ENCODE data around the gene MLLT11.
"Not testable (repeated sequence)": the region's sequence is repeated elsewhere in the genome, so short reads cannot be mapped to it uniquely, and the experiment has no call there.

The MLLT11 gene

DNA sequence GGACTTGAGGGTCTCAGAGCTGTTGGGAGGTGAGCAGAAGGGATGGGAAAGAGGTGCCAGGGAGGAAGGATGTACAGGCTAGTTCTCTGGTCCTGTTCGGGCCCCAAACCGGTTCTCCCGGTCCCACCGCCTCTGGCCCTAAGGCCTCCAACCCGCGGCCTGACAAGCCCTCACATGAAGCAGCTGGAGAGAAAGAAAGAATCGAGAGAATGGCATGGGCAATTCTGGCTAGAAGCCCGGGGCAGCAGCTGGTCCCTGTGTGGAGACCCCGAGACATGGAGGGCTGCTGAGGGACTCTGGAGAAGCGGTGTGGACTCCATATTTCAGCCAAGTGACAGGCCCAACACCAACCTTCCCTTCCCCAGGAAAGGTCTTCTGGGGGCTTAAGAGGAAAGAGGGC, 1.5 kb upstream of the MLLT11 start:
- no peak for DNase-seq

GRCh38 chr1:151059109-151060006, 839 bp upstream of the MLLT11 start, which contains the start of gene CDC42SE1:
Gene CDC42SE1 (minus strand): TSS chr1:151059622. CDS start chr1:151055730, 3,892 bp downstream.
- DNase-seq = peak; percentile 91

GRCh38 chr1:151060657-151061421, 642 bp downstream of the MLLT11 start:
- DNase-seq = no peak

DNA sequence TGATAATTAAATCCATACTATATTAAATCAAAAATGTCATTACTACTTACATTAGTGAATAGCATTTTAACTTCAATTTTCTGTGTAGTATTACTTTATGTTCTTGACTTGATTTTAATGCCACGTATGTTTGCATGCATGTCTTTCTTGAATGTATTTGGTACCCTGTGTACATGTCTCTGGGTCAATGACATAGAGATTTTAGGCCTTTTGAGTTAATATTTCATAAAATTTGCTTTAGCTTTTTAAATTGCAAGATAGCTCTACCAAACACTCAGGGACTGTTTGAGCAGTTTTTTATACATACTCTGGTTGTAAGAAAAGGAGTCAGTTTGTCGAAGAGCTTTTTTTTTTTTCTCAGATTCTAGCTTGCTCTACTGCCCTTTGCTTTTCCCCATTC, 1.5 kb downstream of the MLLT11 start:
- DNase-seq = no peak

DNA sequence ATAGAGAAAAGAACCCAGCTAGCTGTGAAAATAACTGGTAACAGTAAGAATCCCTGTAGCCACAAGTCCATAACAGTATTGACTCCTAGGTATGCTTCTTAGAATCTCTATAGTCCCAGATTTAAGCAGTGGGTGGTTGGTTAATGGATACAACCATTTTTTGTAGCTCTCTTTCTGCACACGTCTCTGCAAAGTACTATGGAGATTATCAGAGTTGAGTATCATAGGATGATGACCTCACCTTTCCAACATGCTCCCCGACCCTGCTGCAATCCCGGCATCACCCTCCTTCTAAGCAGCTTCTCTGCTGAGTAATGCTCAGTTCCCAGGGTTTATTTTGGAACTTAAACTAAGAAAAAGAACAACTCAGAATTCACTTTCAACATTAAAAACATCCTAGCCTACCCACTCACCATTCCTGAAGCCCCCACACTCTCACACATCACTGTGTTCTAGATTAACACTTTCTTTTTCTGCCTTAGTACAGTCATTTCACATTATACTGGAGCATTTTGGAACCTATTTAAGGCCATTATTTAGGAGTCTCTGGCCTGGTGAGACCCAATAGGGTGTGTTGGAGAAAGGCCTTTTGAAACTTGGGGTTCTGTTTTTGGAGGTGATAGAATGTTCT, 2.7 kb downstream of the MLLT11 start:
- no peak for DNase-seq

GRCh38 chr1:151065089-151065645, 5.0 kb downstream of the MLLT11 start:
- no peak for DNase-seq

- DNase-seq = no peak
Observed at GRCh38 chr1:151067185-151067584, 7.0 kb downstream of the MLLT11 start.

DNA sequence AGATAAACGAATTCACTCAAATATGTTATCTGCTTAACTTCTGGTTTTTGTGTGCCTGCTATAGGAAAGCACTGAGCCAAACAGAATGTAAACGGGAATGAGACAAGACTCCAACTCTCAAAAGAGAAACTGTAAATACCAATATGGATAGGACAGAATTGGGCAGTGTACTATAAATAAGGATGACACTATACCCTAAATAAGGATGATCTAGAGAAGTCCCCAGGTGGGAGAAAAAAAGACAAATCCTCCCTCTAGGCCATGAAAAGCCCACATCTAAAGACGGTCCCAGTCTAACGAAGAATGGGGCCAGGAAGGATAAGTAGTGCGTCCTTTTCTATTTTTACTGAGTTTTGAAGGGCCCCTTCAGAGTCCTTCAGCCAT, 8.9 kb downstream of the MLLT11 start:
- no peak for DNase-seq

- peak; percentile 95 for DNase-seq
Observed at GRCh38 chr1:151070474-151071276, 10.5 kb downstream of the MLLT11 start, which contains the start of gene GABPB2. Gene GABPB2 (plus strand): TSS chr1:151070761. CDS start chr1:151088190, 17,429 bp downstream.

DNA sequence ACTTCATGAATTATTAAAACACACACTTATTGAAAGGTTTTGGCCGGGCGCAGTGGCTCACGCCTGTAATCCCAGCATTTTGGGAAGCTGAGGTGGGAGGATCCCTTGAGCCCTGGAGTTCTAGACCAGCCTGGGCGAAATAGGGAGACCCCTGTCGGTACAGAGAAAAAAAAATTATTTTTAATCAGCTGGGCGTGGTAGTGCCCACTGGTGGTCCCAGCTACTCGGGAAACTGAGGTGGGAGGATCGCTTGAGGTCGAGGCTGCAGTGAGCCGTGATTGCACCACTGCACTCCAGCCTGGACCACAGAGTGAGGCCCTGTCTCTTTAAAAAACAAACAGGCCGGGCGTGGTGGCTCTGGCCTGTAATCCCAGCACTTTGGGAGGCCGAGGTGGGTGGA, 12.0 kb downstream of the MLLT11 start:
- no peak for DNase-seq

DNA sequence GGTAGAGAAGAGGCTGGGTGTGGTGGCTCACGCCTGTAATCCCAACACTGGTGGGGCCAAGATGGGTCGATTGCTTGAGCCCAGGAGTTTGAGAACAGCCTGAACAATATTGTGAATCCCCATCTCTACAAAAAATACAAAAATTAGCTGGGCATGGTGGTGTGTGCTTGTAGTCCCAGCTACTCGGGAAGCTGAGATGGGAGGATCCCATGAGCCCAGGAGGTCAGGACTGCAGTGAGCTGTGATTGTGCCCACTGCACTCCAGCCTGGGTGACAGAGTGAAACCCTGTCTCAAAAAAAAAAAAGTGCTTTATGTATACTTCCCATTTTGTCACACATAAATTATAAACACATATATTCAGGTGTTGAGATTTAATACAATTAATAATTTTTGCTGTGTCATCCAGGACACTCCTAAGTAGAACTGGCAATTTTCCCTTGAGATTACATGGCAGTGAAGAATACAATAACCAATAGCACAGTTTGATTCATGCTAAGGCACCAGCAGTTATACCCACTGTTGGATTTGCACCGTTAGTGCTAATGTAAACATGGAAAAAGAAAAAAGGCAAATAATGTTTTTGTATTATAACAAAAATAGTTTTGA, 25.9 kb downstream of the MLLT11 start:
- DNase-seq = no peak

DNA sequence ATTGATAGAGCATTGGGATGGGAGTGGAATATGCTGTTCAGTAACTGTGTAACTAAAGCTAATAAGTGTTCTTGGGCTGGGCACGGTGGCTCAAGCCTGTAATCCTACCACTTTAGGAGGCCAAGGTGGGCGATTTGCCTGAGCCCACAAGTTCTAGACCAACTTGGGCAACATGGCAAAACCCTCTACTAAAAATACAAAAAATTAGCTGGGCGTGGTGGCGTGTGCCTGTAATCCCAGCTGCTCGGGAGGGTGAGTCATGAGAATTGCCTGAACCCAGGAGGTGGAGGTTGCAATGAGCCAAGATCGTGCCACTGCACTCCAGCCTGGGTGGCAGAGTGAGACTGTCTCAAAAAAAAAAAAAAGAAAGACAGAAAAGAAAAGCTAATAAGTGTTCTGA, 37.2 kb downstream of the MLLT11 start:
- not testable (repeated sequence) for DNase-seq

GRCh38 chr1:151098126-151098525, 37.9 kb downstream of the MLLT11 start:
- no peak for DNase-seq

- DNase-seq = no peak
Observed at GRCh38 chr1:151104630-151105029, 44.4 kb downstream of the MLLT11 start.

GRCh38 chr1:151106894-151107293, 46.7 kb downstream of the MLLT11 start:
- DNase-seq = no peak

- no peak for DNase-seq
Observed at GRCh38 chr1:151108331-151108730, 48.1 kb downstream of the MLLT11 start.

DNA sequence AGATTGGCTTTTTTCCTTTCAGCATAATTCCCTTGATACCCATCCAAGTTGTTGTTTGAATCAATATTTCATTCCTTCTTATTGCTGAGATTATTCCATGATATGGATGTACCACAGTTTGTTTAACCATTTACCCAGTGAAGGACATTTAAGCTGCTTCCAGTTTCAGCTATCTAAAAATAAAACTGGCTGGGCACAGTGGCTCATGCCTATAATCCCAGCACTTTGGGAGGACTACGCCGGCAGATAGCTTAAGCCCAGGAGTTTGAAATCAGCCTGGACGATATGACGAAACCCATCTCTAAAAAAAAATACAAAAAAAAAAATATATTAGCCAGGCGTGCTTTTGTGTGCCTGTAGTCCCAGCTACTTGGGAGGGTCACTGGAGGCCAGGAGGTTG, 53.7 kb downstream of the MLLT11 start:
- no peak for DNase-seq

All from activated CD4-positive, alpha-beta T cell treated with anti-CD3 and anti-CD28 coated beads, Interleukin-10, Interleukin-2, amounts not matched to agents 100 ng/mL and 50 ng/mL, durations not matched to agents 16 hours and 8 hours (primary cell).